GM23338 (cell line): ENCODE measurements around the gene SNPH. TPM values are rescaled to one million over a fixed set of nuclear protein-coding genes. Genes with fewer than 3 reads are reported as not detected.

Experiments
- ATAC-seq: fragments of 200-7000 bp; cut with Tn5 transposase; 3 replicates; pipeline ENCODE4 v1.9.1; 2020
- DNase-seq: peaks from one replicate; pipeline ENCODE4 v3.0.0-alpha.2; 2015; ENCODE audit warnings: low spot score
- H2AFZ ChIP-seq: fragments of 200-600 bp; sonication (generic); 2 replicates; pipeline ENCODE4 v1.8.0; 2016; ENCODE audit warnings: antibody characterized with exemption, mild to moderate bottlenecking, moderate library complexity
- H3F3A ChIP-seq: fragments of 200-600 bp; sonication (generic); replicated peaks from 2 replicates; pipeline ENCODE4 v1.8.0; 2017; ENCODE audit warnings: antibody characterized with exemption, mixed run types, low read depth
- H3K27ac ChIP-seq: fragments of 200-600 bp; sonication (generic); 2 replicates; pipeline ENCODE4 v1.6.1; 2016; ENCODE audit warnings: low read depth
- H3K27me3 ChIP-seq: fragments of 200-600 bp; sonication (generic); 2 replicates; pipeline ENCODE4 v1.8.0; 2016; ENCODE audit warnings: mild to moderate bottlenecking, mixed run types, moderate library complexity; ENCODE audit not compliant: insufficient read depth
- H3K36me3 ChIP-seq: fragments of 200-600 bp; sonication (generic); 2 replicates; pipeline ENCODE4 v1.8.0; 2016; ENCODE audit warnings: mild to moderate bottlenecking; ENCODE audit not compliant: insufficient read depth
- H3K4me1 ChIP-seq: fragments of 200-600 bp; sonication (generic); 2 replicates; pipeline ENCODE4 v1.8.0; 2016; ENCODE audit warnings: mild to moderate bottlenecking, moderate library complexity; ENCODE audit not compliant: insufficient read depth
- H3K4me2 ChIP-seq: fragments of 200-600 bp; sonication (generic); 2 replicates; pipeline ENCODE4 v1.7.1; 2017; ENCODE audit warnings: mixed run types
- H3K4me3 ChIP-seq: fragments of 200-600 bp; sonication (generic); 2 replicates; pipeline ENCODE4 v1.6.1; 2016; ENCODE audit warnings: mixed run types
- H3K79me2 ChIP-seq: fragments of 200-600 bp; sonication (generic); replicated peaks from 2 replicates; pipeline ENCODE4 v1.8.0; 2017; ENCODE audit warnings: mild to moderate bottlenecking; ENCODE audit not compliant: insufficient read depth
- H3K9me2 ChIP-seq: fragments of 200-600 bp; sonication (generic); 2 replicates; pipeline ENCODE4 v1.8.0; 2017; ENCODE audit not compliant: insufficient read depth
- H4K20me1 ChIP-seq: fragments of 200-600 bp; sonication (generic); replicated peaks from 2 replicates; pipeline ENCODE4 v1.8.0; 2017; ENCODE audit warnings: mild to moderate bottlenecking; ENCODE audit not compliant: insufficient read depth
- H3K27ac Mint-ChIP-seq: 2 replicates; pipeline ENCODE4 v1.8.0; 2020; ENCODE audit warnings: inconsistent platforms, mild to moderate bottlenecking, moderate library complexity, mixed read lengths
- H3K27me3 Mint-ChIP-seq: 3 replicates; pipeline ENCODE4 v1.8.0; 2022; ENCODE audit warnings: low read depth, mild to moderate bottlenecking, moderate library complexity, mixed read lengths, inconsistent platforms; ENCODE audit not compliant: insufficient read depth, poor library complexity
- H3K36me3 Mint-ChIP-seq: 3 replicates; pipeline ENCODE4 v1.8.0; 2021; ENCODE audit warnings: low read depth, mild to moderate bottlenecking, inconsistent platforms, moderate library complexity, mixed read lengths
- H3K4me1 Mint-ChIP-seq: 3 replicates; pipeline ENCODE4 v1.8.0; 2020; ENCODE audit warnings: mild to moderate bottlenecking, inconsistent platforms, mixed read lengths
- H3K4me3 Mint-ChIP-seq: 3 replicates; pipeline ENCODE4 v1.8.0; 2021; ENCODE audit warnings: moderate library complexity, mild to moderate bottlenecking, inconsistent platforms, mixed read lengths
- H3K9me3 Mint-ChIP-seq: 3 replicates; pipeline ENCODE4 v1.8.0; 2020; ENCODE audit warnings: moderate library complexity, mild to moderate bottlenecking, inconsistent platforms, mixed read lengths
- CREB1 ChIP-seq: fragments of 250-450 bp; sonication (Bioruptor Pico); IDR thresholded peaks from 2 replicates; pipeline ENCODE4 v1.5.0; 2020; ENCODE audit warnings: low read depth, mild to moderate bottlenecking, moderate library complexity
- CTCF ChIP-seq, 2 experiments: fragments of 200-600 bp in 1 of 2; sonication (generic) in 1 of 2; conservative IDR thresholded peaks; 2 replicates each; pipeline versions ENCODE4 v1.5.1 to v1.6.1; 2016 to 2017; ENCODE audit warnings: antibody characterized with exemption in 2 of 2, low read depth in 2 of 2, mild to moderate bottlenecking in 2 of 2, moderate library complexity in 1 of 2
- ETS1 ChIP-seq: IDR thresholded peaks from 2 replicates; pipeline ENCODE4 v1.6.1; 2016; ENCODE audit warnings: antibody characterized with exemption
- EZH2 ChIP-seq: fragments of 200-600 bp; sonication (generic); IDR thresholded peaks from one replicate; pipeline ENCODE4 v1.8.0; 2017; ENCODE audit warnings: antibody characterized with exemption, mild to moderate bottlenecking, low read depth; ENCODE audit not compliant: unreplicated experiment
- EZH2phosphoT487 ChIP-seq: fragments of 200-600 bp; sonication (generic); IDR thresholded peaks from one replicate; pipeline ENCODE4 v1.8.1; 2018; ENCODE audit warnings: antibody characterized with exemption; ENCODE audit not compliant: unreplicated experiment
- JUNB ChIP-seq: IDR thresholded peaks from one replicate; pipeline ENCODE4 v1.6.1; 2016; ENCODE audit warnings: antibody characterized with exemption; ENCODE audit not compliant: unreplicated experiment
- NANOG ChIP-seq: IDR thresholded peaks from 2 replicates; pipeline ENCODE4 v1.6.1; 2016; ENCODE audit warnings: antibody characterized with exemption, borderline replicate concordance
- POLR2AphosphoS5 ChIP-seq: IDR thresholded peaks from 2 replicates; pipeline ENCODE4 v1.6.1; 2016; ENCODE audit warnings: antibody characterized with exemption, low read depth
- REST ChIP-seq: IDR thresholded peaks from one replicate; pipeline ENCODE4 v1.6.1; 2018; ENCODE audit warnings: antibody characterized with exemption; ENCODE audit not compliant: unreplicated experiment
- ZNF114 ChIP-seq: fragments of 250-450 bp; sonication (Bioruptor Pico); IDR thresholded peaks from 2 replicates; pipeline ENCODE4 v1.5.0; 2020; ENCODE audit warnings: mild to moderate bottlenecking, moderate library complexity
- ZNF331 ChIP-seq: fragments of 250-450 bp; sonication (Bioruptor Pico); IDR thresholded peaks from 2 replicates; pipeline ENCODE4 v1.5.0; 2020; ENCODE audit warnings: low read depth, mild to moderate bottlenecking, moderate library complexity
- polyA plus RNA-seq: library from polyadenylated mRNA; unstranded; fragments of >200 nt; fragmentation: Nextera tagmentation; extraction: Ambion mirVana; gene quantifications from 2 replicates; pipeline ENCODE4 v1.2.1, GENCODE V29; 2016
- total RNA-seq: library from RNA; depleted of rRNA; stranded (reverse); fragments of >200 nt; shearing (Covaris generic); gene quantifications from 2 replicates; pipeline ENCODE4 v1.2.3, GENCODE V29; 2014
- TF ChIP-seq, protein P1 (sequence below): fragments of 250-450 bp; sonication (Bioruptor Pico); IDR thresholded peaks from 2 replicates; pipeline ENCODE4 v1.5.0; 2020; ENCODE audit warnings: mild to moderate bottlenecking, moderate library complexity

The SNPH gene
- total and polyA plus RNA-seq, 2 experiments from 2014 or later = 1.5 to 5.8 TPM

DNA sequence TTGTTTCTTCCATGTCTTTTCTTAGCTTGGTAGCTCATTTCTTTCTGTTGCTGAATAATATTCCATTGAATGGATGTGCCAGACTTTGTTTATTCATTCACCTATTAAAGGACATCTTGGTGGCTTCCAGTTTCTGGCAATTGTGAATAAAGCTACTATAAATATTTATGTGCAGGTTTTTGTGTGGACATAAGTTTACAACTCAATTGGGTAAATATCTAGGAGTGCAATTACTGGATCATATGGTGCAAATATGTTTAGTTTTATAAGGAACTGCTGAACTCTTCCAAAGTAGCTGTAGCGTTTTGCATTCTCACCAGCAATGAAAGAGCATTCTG lies 79.6 kb downstream of the SNPH start:
- no peaks in the 10 kb centered on the region for H3K36me3 ChIP-seq
- Mint-ChIP-seq H3K36me3 (peaks cover 13% of the 10 kb centered on the region; the same call in 2 of the 3 replicates), H3K4me3 (no peak overlapping the region), H3K27me3 (peaks cover 3% of the 10 kb centered on the region), H3K9me3 (peaks cover 14% of the 10 kb centered on the region; the same call in 2 of the 3 replicates), H3K27ac (no peak overlapping the region), H3K4me1 (no peaks in the 10 kb centered on the region)
- no peaks in the 10 kb centered on the region for H3K79me2 ChIP-seq
- no peak overlapping the region for H3K4me2 ChIP-seq
- H3K27me3 ChIP-seq = no peaks in the 10 kb centered on the region; the same call in 1 of the 2 replicates
- H3K9me2 ChIP-seq = peaks cover 6% of the 10 kb centered on the region; the same call in 1 of the 2 replicates
- H4K20me1 ChIP-seq = no peaks in the 10 kb centered on the region; the same call in 1 of the 2 replicates
- TF ChIP-seq CTCF (conservative IDR thresholded peaks at IDR 0.05; ENCODE audit: low read depth in 2 of 2) = no peak
- TF ChIP-seq POLR2AphosphoS5 = no peak
- no peak for TF ChIP-seq NANOG
- TF ChIP-seq, protein P1, sequence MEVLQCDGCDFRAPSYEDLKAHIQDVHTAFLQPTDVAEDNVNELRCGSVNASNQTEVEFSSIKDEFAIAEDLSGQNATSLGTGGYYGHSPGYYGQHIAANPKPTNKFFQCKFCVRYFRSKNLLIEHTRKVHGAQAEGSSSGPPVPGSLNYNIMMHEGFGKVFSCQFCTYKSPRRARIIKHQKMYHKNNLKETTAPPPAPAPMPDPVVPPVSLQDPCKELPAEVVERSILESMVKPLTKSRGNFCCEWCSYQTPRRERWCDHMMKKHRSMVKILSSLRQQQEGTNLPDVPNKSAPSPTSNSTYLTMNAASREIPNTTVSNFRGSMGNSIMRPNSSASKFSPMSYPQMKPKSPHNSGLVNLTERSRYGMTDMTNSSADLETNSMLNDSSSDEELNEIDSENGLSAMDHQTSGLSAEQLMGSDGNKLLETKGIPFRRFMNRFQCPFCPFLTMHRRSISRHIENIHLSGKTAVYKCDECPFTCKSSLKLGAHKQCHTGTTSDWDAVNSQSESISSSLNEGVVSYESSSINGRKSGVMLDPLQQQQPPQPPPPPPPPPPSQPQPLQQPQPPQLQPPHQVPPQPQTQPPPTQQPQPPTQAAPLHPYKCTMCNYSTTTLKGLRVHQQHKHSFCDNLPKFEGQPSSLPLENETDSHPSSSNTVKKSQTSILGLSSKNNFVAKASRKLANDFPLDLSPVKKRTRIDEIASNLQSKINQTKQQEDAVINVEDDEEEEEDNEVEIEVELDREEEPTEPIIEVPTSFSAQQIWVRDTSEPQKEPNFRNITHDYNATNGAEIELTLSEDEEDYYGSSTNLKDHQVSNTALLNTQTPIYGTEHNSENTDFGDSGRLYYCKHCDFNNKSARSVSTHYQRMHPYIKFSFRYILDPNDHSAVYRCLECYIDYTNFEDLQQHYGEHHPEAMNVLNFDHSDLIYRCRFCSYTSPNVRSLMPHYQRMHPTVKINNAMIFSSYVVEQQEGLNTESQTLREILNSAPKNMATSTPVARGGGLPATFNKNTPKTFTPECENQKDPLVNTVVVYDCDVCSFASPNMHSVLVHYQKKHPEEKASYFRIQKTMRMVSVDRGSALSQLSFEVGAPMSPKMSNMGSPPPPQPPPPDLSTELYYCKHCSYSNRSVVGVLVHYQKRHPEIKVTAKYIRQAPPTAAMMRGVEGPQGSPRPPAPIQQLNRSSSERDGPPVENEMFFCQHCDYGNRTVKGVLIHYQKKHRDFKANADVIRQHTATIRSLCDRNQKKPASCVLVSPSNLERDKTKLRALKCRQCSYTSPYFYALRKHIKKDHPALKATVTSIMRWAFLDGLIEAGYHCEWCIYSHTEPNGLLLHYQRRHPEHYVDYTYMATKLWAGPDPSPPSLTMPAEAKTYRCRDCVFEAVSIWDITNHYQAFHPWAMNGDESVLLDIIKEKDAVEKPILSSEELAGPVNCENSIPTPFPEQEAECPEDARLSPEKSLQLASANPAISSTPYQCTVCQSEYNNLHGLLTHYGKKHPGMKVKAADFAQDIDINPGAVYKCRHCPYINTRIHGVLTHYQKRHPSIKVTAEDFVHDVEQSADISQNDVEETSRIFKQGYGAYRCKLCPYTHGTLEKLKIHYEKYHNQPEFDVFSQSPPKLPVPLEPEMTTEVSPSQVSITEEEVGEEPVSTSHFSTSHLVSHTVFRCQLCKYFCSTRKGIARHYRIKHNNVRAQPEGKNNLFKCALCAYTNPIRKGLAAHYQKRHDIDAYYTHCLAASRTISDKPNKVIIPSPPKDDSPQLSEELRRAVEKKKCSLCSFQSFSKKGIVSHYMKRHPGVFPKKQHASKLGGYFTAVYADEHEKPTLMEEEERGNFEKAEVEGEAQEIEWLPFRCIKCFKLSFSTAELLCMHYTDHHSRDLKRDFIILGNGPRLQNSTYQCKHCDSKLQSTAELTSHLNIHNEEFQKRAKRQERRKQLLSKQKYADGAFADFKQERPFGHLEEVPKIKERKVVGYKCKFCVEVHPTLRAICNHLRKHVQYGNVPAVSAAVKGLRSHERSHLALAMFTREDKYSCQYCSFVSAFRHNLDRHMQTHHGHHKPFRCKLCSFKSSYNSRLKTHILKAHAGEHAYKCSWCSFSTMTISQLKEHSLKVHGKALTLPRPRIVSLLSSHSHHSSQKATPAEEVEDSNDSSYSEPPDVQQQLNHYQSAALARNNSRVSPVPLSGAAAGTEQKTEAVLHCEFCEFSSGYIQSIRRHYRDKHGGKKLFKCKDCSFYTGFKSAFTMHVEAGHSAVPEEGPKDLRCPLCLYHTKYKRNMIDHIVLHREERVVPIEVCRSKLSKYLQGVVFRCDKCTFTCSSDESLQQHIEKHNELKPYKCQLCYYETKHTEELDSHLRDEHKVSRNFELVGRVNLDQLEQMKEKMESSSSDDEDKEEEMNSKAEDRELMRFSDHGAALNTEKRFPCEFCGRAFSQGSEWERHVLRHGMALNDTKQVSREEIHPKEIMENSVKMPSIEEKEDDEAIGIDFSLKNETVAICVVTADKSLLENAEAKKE (CRISPR knock-in tag) = no peak
- no peak for TF ChIP-seq REST
- TF ChIP-seq ZNF331 (CRISPR knock-in tag) = no peak
- no peak for TF ChIP-seq EZH2
- no peak for TF ChIP-seq JUNB
- no peak for TF ChIP-seq ZNF114
- no peak for TF ChIP-seq EZH2phosphoT487
- TF ChIP-seq CREB1 (CRISPR knock-in tag) = no peak
- no peak for TF ChIP-seq ETS1
- H3K4me3 ChIP-seq = no peak overlapping the region
- no peaks in the 10 kb centered on the region for H3F3A ChIP-seq
- no peak overlapping the region for H3K27ac ChIP-seq
- H2AFZ ChIP-seq = no peak overlapping the region
- DNase-seq = no peak
- no peaks in the 10 kb centered on the region for H3K4me1 ChIP-seq
- no peak for ATAC-seq
